SK-N-MC (cell line): ENCODE results near the gene GPR84.

Experiments
- EZH2 ChIP-seq: fragments of 200-600 bp; sonication (generic); IDR thresholded peaks from one replicate; pipeline ENCODE4 v1.6.1; 2017; ENCODE audit warnings: antibody characterized with exemption
- FOXP2 ChIP-seq: optimal IDR thresholded peaks from 2 replicates; pipeline ENCODE3; 2011; ENCODE audit warnings: mild to moderate bottlenecking, moderate library complexity; ENCODE audit not compliant: insufficient read depth; ENCODE audit errors: extremely low read length, control extremely low read depth
- POLR2AphosphoS5 ChIP-seq: IDR thresholded peaks from 2 replicates; pipeline ENCODE4 v1.6.1; 2012; ENCODE audit warnings: mild to moderate bottlenecking, low read depth, low read length, borderline replicate concordance

GRCh38 chr12:54352891-54353874, 11.1 kb downstream of the GPR84 start:
- TF ChIP-seq POLR2AphosphoS5 (peak; percentile 63), EZH2 (no peak), FOXP2 (peak; percentile 7)
